AG09319 (cell line): Measurements from ENCODE around the gene SLCO2A1.

Source experiments
- DNase-seq: peaks from one replicate; pipeline ENCODE4 v3.0.0-alpha.2; 2010; ENCODE audit warnings: low read depth; ENCODE audit errors: extremely low read depth
- TF ChIP-seq, protein P1 (sequence below): IDR thresholded peaks from 2 replicates; pipeline ENCODE4 v1.5.1; 2011; ENCODE audit warnings: low read depth, mild to moderate bottlenecking, inconsistent platforms, low read length, moderate library complexity

SLCO2A1 gene

DNA sequence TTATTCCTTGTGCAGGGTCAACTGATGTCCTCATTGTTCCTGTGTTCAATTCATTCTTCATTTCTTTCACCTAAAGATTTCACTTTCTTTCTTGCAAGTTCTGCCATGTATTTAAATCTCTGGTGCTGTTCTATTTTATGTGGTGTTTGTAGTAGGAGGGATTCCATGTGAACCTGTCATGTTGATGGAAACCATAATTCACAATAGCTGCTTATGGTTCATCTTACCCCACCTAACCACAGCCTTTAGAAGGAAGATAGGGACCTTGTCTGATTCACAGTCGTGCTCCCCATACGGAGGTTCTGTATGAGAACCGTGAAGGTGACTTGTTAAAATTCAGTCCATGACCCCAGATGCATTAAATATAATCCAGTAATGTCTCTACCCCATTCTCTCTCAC, 21.9 kb downstream of the SLCO2A1 start:
- TF ChIP-seq, protein P1, sequence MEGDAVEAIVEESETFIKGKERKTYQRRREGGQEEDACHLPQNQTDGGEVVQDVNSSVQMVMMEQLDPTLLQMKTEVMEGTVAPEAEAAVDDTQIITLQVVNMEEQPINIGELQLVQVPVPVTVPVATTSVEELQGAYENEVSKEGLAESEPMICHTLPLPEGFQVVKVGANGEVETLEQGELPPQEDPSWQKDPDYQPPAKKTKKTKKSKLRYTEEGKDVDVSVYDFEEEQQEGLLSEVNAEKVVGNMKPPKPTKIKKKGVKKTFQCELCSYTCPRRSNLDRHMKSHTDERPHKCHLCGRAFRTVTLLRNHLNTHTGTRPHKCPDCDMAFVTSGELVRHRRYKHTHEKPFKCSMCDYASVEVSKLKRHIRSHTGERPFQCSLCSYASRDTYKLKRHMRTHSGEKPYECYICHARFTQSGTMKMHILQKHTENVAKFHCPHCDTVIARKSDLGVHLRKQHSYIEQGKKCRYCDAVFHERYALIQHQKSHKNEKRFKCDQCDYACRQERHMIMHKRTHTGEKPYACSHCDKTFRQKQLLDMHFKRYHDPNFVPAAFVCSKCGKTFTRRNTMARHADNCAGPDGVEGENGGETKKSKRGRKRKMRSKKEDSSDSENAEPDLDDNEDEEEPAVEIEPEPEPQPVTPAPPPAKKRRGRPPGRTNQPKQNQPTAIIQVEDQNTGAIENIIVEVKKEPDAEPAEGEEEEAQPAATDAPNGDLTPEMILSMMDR, result no peak
- no peak for DNase-seq

DNA sequence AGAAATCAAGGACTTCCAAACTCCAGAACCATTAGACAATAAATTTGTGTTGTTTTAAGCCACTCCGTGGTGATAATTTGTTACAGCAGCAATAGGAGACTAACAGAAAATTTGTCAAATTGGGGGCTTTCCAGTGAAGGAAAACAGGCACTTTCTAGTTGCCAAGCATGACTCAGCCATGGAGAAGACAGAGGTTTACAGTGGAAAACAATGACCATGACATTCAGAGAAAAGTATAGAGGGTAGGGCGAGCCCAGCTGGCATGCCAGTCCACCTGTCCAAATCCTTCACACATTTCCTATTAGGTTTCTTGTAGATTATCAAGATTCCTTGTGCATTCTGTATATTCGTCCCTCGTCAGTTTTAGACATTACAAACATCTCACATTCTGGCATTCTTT, 24.9 kb downstream of the SLCO2A1 start:
- TF ChIP-seq, protein P1, result no peak
- DNase-seq, result no peak

DNA sequence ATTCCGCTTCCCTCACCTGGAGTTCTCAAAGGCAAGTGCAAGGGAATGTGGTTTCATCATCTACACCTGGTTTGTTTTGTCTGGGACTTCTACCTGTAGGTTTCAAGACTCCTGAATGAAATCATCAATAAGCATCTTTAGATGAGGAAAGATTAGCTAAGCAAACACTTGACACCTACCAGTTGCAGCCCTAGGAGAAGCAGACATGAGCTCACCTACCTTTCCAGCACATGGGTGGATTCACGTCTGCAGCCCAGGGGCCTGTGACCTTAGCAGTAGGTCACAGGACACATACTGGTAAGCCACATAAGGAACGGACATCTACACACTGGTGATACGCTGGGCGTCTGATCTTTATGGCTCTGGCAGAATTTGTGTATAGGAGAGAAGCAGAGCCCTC, 26.7 kb downstream of the SLCO2A1 start:
- TF ChIP-seq, protein P1, result no peak
- no peak for DNase-seq

- TF ChIP-seq, protein P1, result no peak
- peak; percentile 40 for DNase-seq
Observed at GRCh38 chr3:134002306-134002705, 27.4 kb downstream of the SLCO2A1 start.

DNA sequence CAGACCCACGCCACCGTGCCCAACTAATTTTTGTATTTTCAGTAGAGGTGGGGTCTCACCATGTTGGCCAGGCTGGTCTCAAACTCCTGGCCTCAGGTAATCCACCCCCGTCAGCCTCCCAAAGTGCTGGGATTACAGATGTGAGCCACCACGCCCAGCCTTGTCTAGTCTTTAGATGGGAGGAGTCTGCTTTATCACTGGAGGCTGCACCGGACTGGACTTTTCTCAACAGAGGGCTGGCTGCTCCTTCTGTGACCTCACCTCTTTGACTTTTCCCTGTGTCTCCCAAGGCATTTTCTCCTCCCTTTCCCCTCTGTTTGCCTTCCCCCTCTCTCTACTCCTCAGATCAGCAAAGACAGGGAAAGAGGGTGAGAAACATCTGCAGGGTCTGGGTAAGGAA, 28.5 kb downstream of the SLCO2A1 start:
- no peak for DNase-seq
- TF ChIP-seq, protein P1, result no peak

DNA sequence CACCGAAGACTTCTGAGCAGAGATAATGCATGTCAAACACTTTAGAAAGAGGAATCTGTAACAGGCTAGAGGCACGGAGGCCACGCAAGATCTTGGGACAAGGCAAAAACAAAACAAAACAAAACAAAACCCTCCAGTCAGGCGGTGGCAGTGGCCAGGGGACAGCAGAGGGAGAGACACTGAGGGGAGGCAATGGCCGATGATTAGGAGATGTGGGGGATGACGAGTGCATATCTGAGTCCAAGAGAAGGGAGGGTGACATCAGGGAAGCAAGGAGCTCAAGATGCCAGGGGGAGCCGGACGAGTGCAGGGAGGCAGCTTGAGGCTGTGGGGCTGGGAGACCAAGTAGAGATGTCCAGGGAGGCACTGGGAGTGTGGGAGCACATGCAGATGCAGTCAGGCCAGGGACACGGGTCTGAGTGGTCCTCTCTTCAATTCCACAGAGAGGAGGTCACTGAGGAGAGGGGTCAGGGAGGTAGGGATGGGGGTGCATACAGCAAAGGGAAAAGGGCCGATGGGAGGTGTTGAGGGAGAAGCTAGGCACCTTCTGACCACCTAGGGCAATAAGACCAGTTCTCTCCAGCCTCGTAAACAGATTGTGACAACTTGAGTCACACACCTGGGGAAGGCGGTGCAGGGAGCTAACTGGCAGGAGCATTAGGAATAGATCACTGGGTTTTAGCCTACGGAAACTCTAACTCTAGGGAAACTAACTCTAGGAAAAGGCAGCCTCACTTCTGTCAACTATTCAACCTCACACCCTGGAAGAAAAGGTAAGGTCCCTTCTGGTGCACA, 29.6 kb downstream of the SLCO2A1 start:
- no peak for DNase-seq
- TF ChIP-seq, protein P1, result no peak

GRCh38 chr3:133998691-133999241, 31.0 kb downstream of the SLCO2A1 start:
- DNase-seq, result no peak
- TF ChIP-seq, protein P1, result no peak
